Stimulated activated CD4-positive, alpha-beta T cell treated with anti-CD3 and anti-CD28 coated beads, TNF-alpha, amount 100 ng/mL, for 1 hour (primary cell): ENCODE results near the gene ZC3H18.

Experiments used
- DNase-seq, 3 donors: peaks; one replicate each; pipeline ENCODE4 v3.0.0-alpha.2; 2020; ENCODE audit warnings: low read depth in 3 of 3, low spot score in 1 of 3

ZC3H18 gene

DNA sequence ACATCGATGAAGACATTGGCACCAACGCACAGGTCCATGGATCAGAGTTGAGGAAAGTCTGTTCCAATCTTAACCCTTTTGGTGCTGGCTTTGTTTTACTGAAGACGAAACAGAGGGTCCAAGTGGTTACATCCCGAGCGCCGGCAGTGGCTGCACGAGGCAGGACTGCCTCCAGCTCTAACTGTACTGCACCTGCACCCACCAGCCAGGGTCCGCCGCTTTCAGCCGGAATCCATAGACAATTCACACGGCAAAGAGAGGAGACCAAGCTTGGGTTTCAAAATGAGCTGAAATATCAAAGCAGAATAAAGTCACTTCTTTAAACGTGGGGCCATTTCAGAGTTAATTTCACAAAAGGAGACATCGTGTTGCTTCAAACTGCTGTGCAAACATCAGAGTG is 21.2 kb upstream of the ZC3H18 start:
- no peak for DNase-seq

DNA sequence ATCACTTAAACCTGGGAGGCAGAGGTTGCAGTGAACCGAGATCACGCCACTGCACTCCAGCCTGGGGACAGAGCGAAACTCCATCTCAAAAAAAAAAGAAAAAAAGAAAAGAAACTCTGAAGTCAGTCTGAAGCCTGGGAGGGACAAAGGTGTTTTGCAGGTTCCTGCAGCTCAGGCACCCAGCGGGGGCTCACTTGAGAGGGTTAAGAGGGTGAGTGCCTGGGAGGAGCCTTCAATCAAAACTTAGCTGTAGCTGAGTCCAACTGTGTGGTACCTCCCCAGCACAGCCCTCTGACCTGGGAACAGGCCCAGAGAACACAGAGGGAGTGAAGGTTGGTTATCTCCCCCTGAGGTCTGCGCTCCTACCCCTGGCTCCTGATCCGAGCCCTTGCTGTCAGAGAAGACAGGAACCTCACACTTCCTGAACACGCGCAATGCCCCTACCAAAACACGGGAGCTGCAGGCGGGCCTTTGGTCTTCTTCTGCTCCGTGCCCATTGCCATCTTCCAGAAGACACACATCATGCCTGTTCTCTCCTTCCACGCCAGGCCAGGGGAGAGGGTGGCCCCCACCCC is 20.4 kb upstream of the ZC3H18 start:
- no peak for DNase-seq

DNA sequence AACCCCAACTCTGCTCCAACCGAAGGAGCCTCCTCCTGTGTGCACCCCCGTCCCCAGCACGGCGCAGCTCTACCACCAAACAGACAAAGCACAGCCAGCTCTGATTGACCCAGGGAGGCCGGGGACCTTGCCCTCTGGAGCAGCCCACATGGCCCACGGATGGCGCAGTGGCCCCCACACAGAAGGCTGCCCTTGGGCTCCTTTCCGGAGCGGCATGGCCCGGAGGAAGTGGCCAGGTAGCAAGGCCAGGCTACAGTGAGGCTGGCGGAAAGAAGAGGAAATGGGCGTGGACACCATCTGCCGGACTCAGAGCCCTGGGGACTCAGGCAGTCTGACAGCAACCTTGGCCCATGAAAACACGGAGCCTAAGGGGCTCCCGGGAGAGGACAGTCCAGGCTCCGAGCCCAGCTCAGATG is 19.9 kb upstream of the ZC3H18 start:
- no peak for DNase-seq

DNA sequence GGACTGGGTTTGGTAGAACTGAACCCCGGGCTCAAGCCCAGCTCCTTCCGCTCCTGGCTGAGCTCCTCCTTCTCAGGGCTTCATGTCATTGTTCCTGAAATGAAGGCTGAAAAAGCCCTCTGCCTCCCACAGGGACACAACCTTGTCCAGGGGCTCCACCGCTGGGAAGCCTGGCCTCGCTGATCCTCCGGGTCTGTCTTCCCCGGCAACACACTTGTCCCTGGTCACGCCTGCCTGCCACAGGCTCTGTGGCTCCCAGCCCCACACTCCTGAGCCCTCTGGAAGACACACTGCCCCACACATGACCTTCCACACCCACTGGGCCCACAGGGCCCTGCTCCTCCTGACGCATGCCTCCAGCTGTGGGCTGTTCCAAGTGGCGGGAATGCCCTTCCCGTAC is 18.0 kb upstream of the ZC3H18 start:
- no peak for DNase-seq

DNA sequence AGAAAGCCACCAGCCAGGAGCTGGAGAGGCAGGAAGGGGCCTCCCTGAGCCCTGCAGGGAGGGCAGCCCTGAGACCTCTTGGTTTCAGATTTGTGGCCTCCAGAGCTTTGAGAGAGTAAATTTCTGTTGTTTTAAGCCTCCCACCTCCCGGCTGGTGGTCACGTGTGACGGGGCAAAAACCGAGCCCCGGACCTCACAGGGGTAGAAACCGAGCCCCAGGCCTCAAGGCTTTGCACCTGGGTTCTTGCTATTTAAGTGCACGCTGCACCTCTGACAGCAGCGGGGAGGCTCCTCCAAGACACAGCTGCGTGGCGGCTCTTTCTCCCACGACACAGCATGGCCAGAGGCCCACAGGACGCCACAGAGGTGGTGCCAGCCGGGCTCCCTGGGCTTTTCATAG is 17.4 kb upstream of the ZC3H18 start:
- no peak for DNase-seq

DNA sequence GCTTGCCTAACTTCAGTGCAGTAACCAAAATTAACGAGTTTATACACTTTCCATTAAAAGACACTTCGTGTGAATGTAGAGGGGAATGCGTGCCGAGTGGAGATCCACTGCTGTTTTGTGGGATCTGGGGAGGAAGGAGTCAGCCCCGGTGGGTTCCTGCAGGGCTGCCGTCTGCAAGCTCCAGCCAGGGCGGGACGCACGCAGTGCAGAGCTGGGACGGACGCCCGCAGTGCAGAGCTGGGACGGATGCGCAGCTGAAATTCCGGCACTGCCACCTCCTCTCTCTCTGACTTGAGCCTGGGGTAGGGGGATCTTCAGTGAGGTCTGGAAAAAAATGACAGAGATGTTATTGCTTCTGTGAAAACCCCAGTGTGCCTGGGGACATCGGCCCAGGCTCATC is 16.5 kb upstream of the ZC3H18 start:
- DNase-seq = no peak

DNA sequence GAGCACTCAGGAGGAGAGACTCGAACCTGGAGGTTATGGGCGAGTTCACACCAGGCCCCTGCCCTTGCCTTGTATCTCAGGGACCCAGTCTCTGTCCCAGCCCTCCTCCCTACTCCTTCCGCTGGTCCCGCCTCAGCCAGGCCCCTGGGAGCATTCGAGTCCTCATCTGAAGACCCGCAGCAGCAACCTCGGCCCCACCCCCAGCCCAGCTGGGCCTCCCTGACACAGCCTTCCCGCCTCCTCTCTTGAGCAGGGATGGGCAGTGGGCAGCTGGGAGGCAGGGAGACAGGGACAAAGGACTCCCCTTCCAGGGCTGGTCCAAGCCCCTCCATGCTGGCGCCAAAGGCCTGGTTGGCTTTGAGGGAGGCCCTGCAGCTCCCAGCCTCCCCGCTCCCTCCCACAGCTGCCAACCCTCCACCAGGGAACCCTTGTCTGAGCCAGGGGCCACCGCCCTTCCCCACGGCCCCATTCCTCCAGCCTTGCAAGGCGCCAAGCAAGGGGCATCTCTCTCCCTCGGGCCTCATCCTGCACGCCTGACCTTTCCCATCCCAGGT is 15.4 kb upstream of the ZC3H18 start:
- no peak for DNase-seq

DNA sequence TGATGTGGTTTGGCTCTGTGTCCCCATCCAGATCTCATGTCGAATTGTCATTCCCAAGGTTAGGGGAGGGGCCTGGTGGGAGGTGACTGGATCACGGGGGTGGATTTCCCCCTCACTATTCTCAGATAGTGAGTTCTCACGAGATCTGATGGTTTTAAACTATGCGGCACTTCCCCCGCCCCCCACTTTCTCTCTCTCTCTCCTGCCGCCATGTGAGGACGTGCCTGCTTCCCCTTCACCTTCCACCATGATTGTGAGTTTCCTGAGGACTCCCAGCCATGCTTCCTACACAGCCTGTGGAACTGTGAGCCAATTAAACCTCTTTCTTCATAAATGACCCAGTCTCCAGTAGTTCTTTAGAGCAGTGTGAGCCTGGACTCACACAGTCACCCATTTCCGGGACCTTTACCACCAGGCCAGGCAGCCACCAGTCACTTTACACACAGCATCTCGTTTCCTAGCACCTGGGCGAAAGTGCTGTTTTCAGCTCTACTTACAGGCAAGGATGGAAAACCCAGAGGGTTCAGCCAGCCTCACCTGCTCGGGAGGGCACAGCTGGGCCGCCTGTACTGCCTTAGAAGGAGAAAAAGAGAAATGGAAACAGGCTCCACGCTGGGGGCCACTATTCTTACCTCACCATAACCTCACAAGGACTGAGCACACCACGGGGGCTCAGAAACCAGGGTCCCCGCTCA is 13.8 kb upstream of the ZC3H18 start:
- no peak for DNase-seq

DNA sequence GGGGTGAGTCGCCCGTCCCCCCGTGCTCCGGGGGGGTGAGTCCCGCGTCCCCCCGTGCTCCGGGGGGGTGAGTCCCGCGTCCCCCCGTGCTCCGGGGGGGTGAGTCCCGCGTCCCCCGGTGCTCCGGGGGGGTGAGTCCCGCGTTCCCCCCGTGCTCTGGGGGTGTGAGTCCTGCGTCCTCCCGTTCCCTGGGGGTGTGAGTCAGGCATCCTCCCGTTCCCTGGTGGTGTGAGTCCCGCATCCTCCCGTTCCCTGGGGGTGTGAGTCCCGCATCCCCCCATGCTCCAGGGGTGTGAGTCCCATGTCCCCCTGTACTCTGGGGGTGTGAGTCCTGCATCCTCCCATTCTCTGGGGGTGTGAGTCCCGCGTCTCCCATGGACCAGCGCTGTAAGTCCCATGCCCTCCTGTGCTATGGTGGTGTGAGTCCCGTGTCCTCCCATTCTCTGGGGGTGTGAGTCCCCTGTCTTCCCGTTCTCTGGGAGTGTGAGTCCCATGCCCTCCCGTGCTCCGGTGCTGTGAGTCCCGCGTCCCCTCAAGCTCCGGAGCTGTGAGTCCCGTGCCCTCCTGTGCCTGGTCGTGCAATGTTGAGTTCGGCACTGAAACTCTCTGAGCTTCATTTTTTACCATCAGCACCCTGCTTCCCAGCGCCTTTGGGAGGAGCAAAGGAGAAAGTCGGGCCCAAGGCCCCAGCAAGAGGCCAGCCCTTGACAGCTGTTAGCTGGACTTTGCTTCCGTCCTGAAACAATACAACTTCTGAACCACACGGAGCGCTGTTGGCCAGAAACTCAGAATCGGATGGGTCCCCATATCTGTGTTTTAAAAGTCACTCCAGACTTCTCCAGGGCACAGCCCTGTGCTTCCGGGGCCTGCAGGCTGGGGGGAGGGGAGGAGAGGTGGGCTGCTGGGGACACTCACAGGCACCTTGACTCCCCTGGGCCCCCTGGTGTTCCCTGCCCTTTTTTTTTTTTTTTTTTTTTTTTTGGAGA is 11.5 kb upstream of the ZC3H18 start:
- DNase-seq = no peak

DNA sequence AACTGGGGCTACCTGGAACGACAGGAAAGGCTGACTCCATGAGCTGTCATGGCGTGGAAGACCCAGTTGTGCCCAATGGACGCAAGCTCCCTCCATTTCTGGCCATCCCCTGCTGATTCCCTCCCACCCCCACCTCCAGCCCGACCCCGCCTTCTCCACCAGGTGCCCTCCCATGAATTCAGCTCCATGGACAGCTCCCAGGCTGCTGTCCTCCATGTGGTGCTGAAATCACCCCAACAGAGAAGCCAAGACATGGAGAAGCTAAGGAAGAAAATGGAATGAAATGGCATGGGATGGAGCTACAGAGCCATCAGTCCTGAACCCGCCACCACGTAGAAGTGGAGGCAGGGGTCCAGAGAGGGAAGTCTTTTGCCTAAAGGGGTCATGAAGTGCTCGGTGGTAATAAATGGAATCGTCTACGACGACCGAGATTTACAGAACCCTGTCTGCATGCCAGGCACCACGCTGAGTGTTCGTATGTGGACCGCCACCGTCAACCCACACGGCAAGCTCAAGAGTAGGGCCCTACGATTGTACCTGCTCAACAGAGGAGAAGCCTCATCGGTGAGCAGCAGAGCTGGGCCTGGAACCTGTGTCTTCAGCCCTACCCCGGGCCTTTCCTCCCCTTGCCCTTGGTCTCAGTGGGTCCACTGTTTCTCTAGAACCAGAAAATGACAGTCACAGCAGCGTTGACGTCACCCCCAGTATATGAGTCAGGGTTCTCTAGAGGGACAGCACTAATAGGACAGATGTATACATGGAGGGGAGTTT is 9.3 kb upstream of the ZC3H18 start:
- no peak for DNase-seq

DNA sequence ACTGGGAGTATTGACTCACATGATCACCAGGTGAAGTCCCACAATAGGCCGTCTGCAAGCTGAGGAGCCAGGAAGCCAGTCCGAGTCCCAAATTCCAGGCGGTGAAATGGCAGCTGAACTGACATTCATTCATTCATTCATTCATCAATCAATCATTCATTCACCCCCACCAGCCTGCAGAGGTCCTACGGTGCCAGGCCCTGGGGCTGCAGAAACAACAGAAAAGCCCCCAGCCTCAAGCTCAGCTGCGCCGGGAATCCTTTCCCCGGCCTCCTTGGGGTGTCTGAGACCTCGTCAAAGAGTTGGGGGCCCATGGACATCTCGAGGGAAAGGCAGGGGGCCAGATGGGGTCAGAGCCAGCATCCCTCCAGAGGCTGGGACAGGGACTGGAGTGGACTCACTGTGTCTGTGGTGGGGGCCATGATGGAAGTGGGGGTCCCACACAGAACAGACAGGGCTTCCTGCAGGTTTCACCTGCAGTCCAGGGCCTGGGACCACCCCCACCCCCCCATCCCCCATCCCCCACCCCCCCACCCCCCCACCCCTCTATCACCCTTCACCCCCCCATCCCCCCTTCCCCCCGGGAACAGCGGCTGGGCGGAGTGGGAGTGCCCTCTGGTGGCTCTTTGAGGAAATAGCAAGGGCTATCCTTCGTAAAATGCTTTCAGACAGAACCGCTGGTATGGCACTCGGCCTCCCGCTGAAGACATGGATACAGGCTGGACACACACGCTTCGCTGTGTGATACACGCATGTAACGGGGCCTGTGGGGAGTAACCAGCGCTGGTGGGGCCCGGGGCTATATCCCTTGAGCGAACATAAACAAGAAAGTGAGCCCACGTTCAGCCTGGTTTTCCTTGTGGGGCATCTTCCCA is 8.5 kb upstream of the ZC3H18 start:
- DNase-seq = peak in 2 of 3 donors; percentile 26 to 31

DNA sequence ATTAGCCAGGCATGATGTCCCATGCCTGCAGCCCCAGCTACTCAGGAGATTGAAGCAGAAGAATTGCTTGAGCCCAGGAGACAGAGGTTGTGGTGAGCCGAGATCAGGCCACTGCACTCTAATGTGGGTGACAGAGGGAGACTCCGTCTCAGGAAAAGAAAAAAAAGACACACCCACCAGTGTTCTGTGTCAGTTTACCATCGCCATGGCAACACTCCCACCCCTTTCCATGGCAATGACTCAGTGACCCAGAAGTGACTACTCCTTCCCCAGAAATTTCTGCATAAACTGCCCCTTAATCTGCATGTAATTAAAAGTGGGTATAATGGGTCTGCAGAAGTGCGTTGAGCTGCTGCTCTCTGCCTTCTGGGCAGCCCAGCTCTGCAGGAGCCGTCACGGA is 4.0 kb upstream of the ZC3H18 start:
- peak in 1 of 3 donors; percentile 44 for DNase-seq

DNA sequence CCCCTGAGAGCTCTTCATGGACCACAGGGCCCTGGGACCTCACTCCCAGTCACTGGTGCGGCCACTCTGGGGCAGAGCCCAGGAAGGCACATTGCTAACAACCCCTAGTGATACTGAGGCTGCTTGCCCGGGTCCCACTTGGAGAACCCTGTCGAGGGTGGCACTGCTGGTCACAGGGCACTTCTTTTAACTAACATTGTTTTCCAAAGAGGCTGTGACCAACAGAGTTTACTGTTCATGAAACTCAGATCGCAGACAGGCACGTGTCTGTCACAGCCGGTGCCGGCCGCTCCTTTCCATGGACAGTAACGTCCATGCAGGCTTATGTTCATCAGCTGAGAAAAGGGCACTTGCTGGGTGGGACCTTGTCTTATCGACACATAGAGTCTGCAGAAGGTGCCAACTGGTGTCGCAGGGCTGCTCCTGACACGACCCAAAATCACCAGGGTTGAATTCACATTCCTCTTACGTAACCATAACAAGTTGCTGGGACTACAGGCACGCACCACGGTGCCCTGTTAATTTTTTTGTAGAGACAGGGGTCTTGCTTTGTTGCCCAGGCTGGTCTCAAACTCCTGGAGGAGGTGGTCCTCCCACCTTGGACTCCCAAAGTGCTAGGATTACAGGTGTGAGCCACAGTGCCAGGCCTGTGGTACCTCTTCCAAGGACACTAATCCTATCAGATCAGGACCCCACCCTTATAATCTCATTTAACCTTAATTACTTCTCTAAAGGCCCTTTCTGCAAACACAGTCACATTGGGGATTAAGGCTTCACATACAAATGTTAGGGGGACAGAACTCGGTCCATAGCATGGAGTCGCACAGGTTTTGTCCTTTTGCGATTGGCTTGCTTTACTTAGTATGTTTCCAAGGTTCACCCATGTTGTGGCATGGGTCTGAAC is 1.2 kb upstream of the ZC3H18 start:
- no peak for DNase-seq

DNA sequence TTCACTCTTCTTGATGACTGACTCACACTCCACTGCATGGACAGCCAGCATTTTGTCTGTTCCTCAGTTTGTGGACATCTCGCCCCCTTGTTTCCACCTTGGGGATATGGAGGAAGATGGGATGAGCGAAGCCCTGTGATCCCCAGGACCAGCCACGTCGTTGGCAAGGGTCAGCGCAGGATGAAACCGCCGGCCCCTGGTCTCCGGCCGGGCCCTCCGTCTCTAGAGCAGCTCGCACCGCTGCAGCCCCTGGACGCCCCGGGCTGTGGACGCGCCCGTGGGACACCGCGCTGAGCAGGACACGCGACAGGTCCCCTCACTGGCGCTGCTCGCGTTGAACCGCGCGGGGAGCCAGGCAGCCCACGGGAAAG is 604 bp upstream of the ZC3H18 start:
- DNase-seq = no peak

DNA sequence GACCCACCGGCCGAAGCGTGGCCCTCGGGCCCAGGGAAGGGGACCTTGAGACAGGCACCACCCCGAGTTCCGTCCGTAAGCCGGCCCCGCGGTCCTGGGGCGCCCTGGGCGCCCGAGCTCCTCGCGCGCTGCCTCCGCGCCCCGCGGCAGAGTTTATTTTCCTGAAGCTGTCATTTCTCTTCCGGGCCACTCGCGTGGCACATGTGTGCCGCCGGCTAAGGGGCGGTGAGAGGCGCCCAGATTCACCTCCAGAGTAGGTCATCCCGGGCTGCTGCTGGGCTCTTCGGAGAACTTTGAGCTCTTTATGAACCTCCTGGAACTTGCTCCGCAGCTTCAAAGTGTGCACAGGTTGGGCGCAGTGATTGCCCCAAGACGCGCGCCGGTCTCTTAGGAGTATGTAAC is 489 bp downstream of the ZC3H18 start:
- peak in 2 of 3 donors; percentile 9 to 28 for DNase-seq

DNA sequence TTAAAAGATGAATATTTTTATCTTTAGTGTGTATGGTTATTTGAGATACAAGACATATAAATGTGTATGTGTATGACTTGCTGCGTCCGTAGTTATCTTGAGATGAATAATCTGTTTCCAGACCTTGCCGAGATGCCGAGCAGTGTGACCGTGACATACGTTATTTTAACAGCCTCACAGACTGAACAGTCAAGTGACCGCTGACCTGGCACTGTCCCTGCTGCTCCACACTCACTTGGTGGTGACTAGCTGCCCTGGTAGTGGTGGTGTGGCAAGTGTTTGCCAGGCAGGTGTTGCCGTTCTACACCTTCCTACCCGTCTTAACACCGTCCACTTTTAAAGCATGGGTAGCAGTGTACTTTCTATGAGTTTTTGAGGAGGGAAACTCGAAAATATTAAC is 5.0 kb downstream of the ZC3H18 start:
- DNase-seq = no peak

DNA sequence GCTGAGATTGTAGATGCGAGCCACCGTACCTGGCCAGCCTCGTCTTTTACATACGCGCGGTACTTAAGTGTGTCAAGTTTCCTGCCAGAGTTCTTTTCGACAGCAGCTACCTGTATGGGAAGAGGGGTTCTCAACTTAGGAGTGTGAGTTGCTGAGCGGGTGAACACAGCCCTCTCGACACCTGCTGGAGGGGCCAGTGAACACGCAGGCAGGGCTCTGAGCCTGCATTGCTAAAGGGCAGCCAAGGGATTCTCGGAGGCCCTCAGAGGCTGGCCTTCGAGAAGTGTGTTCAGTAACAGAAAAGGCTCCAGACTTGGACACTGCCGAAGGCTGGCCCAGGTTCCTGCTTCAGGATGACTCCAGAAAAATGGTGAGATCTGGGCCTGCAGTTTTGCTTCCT is 6.1 kb downstream of the ZC3H18 start:
- DNase-seq = no peak

DNA sequence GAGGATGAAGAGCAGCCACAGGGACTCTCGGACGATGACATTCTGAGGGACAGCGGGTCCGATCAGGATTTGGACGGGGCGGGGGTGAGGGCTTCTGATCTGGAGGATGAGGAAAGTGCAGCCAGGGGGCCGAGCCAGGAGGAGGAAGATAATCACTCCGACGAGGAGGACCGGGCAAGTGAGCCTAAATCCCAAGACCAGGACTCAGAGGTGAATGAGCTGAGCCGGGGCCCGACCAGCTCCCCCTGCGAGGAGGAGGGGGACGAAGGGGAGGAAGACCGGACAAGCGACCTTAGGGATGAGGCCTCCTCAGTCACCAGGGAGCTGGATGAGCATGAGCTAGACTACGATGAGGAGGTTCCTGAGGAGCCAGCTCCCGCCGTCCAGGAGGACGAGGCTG is 7.0 kb downstream of the ZC3H18 start:
- DNase-seq = no peak
